NCI-H2171 (cell line): ENCODE data around the gene AFAP1L1.
"Not testable (repeated sequence)": the region's sequence is repeated elsewhere in the genome, so short reads cannot be mapped to it uniquely, and the experiment has no call there.

Source experiments
- DNase-seq: peaks from one replicate; lab custom pipeline; 2025; lab: John Stamatoyannopoulos, UW

Gene AFAP1L1

GRCh38 chr5:149374801-149375200 lies 103.1 kb downstream of the AFAP1L1 start:
- DNase-seq: no peak

GRCh38 chr5:149375434-149375833 lies 103.8 kb downstream of the AFAP1L1 start:
- no peak for DNase-seq

- DNase-seq: no peak
These were observed 104.4 kb downstream of the AFAP1L1 start for GRCh38 chr5:149376104-149376503.

- no peak for DNase-seq
These were observed 105.2 kb downstream of the AFAP1L1 start for GRCh38 chr5:149376711-149377447.

GRCh38 chr5:149378241-149378820 lies 106.7 kb downstream of the AFAP1L1 start:
- DNase-seq: no peak

GRCh38 chr5:149379177-149379761 lies 107.6 kb downstream of the AFAP1L1 start, which contains the start of gene IL17B:
TSS of gene IL17B (minus strand) at chr5:149379292. CDS start at chr5:149379225, 67 bp downstream.
- DNase-seq: no peak

- DNase-seq: no peak
These were observed 108.2 kb downstream of the AFAP1L1 start for GRCh38 chr5:149379818-149380374.

GRCh38 chr5:149380466-149381121 lies 108.9 kb downstream of the AFAP1L1 start:
- DNase-seq: no peak

- no peak for DNase-seq
These were observed 109.8 kb downstream of the AFAP1L1 start for GRCh38 chr5:149381261-149381985.

- DNase-seq: no peak
These were observed 110.3 kb downstream of the AFAP1L1 start for GRCh38 chr5:149381986-149382338.

GRCh38 chr5:149382517-149383220 lies 111.0 kb downstream of the AFAP1L1 start:
- DNase-seq: no peak

GRCh38 chr5:149383399-149383798 lies 111.7 kb downstream of the AFAP1L1 start:
- DNase-seq: no peak

- DNase-seq: no peak
These were observed 114.5 kb downstream of the AFAP1L1 start for GRCh38 chr5:149386166-149386565.

- no peak for DNase-seq
These were observed 115.5 kb downstream of the AFAP1L1 start for GRCh38 chr5:149387081-149387631.

- DNase-seq: no peak
These were observed 116.3 kb downstream of the AFAP1L1 start for GRCh38 chr5:149387982-149388381.

GRCh38 chr5:149388498-149389190 lies 117.0 kb downstream of the AFAP1L1 start:
- no peak for DNase-seq

- DNase-seq: no peak
These were observed 118.2 kb downstream of the AFAP1L1 start for GRCh38 chr5:149389552-149390495.

GRCh38 chr5:149391076-149391475 lies 119.4 kb downstream of the AFAP1L1 start:
- not testable (repeated sequence) for DNase-seq
